GM18873 (cell line): ENCODE data around the gene MTF2.
"Not testable (repeated sequence)": the region's sequence is repeated elsewhere in the genome, so short reads cannot be mapped to it uniquely, and the experiment has no call there.

Experiments
- ATAC-seq: cut with Tn5 transposase; IDR thresholded peaks from one replicate; pipeline ENCODE4 v1.9.1; 2021; ENCODE audit warnings: mild to moderate bottlenecking, moderate library complexity, moderate number of reproducible peaks; ENCODE audit not compliant: unreplicated experiment, low FRiP score

Gene MTF2

DNA sequence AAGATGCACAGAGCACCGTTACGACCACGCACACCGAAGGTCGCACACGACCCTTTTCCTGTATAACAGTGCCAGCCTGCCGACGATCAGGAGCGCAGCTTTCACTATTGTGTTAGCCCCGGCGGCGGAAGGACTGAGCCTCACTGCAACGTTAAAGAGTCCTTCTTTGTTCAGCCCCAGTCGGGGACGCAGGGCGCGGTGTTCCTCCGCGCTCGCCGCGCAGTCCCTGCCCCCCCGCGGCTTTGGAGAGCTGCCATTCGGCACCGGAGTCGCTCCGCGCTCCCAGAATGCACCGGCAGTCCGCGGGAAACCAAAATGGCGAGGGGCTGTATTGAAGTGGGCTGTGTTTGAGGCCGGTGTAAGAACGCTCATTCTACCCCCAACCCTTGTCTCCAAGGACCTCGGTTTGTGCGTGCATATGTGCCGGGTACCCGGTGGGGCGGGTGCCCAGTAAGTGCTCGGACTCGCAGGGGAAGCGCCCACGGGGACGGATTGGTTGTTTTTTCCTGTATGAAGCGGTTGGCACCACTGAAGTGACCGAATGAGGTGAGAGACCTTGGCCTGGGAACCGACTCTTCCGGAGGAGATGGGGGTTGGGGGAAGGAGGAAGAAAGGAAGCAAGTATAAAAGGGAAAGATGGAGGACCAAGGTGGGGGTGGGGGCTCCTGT lies at the start of gene MTF2:
Gene MTF2, plus strand, starts transcription at position 298 of the 669 bp plus-strand sequence. Its CDS starts 244 bp downstream, at position 542.
- ATAC-seq, result peak; percentile 66

DNA sequence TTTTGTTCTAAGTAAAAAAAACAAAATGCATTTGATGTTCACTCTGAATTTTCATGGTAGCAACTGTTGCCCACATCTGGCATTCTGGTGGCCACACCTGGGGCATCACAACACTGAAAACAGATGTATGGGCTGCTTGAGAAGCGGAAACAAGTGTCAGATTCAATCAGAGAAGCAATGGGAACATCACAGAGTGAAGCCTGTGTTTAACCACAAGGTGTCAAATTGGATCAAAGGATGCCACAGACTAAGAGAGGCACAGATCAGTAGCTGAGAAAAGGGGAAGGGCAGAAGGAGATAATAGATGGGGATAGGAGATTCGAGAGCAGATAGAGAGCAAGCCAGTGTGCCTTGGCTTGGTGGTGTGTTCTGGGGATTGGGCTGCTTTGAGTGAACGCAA lies 49.8 kb upstream of the MTF2 start:
- no peak for ATAC-seq

DNA sequence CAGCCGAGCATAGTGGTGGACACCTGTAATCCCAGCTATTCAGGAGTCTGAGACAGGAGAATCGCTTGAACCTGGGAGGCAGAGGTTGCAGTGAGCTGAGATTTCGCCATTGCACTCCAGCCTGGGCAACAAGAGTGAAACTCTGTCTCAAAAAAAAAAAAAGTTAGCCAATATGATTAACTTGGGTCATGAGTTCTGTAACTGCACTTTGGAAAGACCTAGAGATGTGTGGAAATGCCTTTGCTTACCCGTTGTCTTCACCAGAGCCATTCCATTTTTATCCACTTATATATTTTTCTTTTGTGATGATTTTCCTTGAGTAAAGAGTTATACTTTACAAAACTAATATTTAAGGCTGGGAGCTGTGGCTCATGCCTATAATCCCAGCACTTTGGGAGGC lies 48.9 kb upstream of the MTF2 start:
- not testable (repeated sequence) for ATAC-seq

DNA sequence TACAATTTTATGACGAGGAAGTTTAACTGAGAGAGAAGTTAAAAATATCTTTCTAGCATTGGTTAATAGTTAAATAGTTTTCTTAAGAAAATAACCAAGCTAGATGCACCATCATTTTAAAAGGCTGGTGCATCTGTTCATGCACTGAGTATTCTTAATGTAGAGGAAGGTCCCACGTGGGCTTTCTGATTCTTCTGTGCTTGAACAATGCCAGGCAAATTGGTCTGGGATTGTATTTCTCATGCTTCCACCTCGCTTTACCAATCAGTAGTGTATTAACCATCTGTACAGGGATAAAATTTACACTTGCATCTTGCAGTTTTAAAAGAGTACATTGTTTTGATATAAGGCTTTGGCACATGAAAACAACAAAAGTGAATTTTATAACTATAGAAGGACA lies 47.4 kb upstream of the MTF2 start:
- no peak for ATAC-seq

DNA sequence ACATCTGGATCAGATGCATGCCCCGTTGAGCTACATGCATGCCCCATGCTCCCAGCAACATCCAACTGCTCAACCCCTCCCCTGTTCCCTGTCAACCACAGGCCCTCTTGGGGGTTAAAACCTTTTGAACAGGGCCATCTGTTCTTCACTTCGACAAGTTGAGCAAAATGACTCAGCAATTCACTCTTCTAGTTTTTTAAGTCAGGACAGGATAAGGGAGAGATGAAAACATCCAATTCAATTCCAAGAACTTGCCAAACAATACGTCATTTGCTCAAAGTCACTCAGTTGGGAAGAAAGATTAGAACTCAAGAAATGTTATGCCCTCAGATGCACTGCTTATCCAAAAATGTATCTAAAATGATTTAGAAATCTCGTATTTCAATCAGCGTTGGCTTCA lies 46.1 kb upstream of the MTF2 start:
- ATAC-seq, result no peak

DNA sequence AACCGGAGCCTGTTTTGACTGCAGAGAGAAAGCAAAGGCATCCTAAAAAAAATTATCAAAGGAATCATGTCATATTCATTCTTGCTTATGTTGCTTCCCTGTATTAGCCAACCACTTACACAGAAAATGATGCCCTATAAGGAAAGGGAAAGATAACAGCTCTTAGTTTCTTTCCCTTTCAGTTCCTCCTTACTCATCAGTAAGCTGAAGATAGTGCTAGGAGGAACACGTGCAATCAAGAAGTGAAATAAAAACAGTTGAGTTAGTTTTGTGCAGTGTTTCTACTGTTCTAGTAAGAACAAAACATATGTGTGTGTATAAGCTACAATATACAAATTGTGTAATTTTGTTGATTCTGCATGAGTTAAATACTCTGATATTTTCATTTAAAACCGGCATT lies 45.3 kb upstream of the MTF2 start:
- peak; percentile 87 for ATAC-seq

DNA sequence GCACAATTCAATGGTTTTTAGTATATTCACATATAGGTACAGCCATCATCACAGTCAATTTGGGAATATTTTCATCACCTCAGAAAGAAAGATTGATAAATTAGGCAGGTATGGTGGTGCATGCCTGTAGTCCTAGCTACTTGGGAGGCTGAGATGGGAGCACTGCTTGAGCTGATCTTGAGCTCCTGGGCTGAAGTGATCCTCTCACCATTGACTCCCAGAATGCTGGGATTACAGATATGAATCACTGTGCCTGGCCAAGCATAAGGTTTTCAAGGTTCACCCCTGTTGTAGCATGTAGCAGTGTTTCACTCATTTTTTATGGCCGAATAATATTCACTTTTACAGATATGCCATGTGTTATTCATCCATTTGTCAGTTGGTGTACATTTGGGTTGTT lies 44.7 kb upstream of the MTF2 start:
- ATAC-seq, result no peak

DNA sequence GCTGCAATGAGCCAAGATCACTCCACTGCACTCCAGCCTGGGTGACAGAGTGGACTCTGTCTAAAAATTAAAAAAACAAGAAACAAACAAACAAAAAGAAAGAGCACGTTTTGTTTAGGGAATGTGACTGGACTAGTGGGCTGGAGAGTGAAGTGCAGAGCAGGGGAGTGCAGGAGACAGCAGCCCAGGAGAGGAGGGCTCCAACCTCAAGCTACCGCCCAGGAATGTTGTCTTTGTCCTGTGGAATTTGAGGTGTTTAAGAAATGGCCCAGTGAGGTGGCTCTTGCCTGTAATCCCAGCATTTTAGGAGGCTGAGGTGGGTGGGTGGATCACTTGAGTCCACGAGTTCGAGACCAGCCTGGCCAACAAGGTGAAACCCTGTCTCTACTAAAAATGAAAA lies 42.4 kb upstream of the MTF2 start:
- no peak for ATAC-seq

DNA sequence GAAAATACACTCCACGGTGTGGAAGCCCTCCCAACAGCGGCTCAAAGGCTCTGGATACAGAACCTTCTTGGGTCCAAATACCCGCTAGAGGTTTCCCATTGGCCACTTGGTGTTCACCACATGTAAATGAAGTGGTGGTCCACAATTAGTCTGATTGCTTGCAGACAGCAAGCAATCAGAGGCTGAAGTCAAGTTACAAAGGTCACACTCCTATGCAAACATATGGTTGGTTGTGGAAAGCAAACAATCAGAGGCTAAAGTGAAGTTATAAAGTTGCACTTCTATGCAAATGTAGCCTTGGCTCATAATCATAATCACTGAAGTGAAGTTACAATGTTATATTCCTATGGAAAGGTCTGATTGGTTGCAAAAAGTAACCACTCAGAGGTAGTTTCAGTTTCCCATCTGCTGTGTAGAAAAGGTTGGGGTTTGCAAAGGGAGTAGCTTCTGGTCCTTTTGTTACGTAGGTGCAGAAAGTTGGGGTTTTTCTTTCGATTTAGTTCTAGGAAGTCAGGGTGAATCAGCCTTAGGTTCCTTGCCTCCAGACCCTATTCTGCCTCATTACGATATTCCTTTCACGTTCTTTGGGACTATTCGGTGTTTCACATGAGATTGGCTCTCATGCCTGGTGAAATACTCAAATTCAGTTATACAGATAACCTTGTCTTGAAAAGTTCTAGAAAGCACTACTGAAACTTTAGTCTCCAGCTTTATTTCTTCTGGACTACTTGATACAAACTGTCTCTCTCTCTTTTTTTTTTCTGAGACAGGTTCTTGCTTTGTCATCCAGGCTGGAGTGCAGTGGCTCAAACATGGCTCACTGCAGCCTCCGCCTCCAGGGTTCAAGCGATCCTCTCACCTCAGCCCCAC lies 36.7 kb upstream of the MTF2 start:
- peak; percentile 91 for ATAC-seq

DNA sequence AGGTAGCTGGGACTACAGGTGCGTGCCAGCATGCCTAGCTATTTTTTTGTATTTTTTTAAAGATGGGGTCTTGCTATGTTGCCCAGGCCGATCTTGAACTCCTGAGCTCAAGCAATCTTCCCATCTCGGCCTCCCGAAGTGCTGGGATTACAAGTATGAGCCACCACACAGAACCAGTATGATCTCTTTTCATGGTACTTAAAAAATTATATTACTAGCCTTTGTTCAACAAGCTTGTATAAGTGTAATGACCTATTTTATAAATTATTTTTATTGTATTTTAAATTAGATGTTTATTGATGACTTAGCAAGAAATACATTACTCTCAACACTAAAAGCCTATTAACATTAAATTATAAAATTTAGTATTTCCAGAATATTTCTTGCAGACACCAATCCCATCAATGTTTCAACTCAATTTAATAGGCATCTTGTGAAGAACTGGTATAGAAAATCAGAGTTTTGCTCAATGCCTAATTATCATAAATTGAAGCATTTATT lies 36.0 kb upstream of the MTF2 start:
- no peak for ATAC-seq

DNA sequence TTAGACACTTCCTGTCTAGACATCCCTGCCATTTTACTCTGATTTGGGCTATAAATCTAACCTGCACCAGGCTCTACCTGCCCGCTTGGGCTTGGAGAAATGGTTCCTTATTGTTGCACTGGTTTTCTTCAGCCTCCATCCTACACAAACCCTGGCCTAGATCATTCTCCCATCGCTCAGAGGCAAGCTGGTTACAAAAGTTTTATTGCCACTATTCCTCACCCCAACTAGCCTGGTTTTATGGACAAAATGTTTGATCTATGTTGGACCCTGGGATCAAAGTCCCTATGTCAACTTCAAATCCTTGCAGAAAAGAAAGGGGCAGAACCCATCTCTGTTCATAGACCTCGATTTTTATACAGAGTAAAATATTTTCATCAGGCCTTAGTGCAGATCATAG lies 31.5 kb upstream of the MTF2 start:
- ATAC-seq, result no peak

DNA sequence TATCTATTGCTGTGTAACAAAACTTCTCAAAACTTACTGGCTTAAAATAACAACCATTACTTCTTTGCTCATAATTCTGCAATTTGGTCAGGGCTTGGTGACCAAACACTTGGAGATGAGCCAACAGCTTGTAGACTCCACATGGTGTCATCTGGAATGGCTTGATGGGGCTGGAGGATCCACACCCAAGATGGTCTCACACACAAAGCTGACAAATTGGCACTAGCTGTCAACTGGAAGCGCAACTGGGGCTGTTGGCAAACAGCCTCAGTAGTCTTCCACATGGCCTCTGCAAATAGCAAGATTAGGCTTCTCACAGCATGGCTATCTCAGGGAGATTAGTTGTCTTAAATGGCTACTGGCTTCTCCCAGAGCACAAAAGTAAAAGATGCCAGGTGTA lies 27.1 kb upstream of the MTF2 start:
- no peak for ATAC-seq

DNA sequence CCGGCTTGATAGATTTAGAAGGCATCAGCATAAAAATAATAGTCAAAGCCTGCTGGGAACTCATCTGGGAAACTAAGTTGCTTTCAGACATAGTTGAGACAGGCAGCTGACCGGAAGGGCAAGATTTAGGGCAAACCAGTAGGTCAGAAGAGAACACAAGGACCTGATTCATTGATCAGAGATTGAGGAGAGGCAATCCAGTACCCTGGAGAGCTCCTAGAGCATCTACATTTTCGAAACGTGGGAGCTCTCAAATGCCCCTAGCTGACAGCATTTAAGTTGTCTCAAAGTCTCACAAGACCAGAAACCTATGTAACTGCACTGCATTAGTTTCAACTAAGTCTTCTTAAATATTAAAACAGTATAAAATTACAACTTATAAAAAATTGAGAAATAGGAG lies 22.9 kb upstream of the MTF2 start:
- ATAC-seq, result no peak

DNA sequence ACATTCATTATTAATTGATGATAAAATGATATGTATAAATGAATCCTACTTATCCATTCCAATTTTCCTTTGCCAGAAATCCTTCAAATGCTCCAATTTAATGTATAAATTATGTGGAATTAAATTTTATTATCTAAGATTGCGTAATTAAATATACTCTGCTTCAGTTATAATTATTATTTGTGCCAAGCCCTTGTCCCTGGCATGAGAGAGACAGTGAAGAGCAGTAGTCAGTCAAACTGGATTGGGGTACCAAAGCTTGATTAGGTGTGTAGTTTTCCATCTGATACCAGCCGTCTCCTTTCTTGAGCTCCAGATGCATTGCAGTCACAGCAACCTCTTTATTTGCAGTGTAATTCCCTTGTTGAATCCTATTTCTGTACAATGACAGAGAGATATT lies 22.4 kb upstream of the MTF2 start:
- no peak for ATAC-seq

DNA sequence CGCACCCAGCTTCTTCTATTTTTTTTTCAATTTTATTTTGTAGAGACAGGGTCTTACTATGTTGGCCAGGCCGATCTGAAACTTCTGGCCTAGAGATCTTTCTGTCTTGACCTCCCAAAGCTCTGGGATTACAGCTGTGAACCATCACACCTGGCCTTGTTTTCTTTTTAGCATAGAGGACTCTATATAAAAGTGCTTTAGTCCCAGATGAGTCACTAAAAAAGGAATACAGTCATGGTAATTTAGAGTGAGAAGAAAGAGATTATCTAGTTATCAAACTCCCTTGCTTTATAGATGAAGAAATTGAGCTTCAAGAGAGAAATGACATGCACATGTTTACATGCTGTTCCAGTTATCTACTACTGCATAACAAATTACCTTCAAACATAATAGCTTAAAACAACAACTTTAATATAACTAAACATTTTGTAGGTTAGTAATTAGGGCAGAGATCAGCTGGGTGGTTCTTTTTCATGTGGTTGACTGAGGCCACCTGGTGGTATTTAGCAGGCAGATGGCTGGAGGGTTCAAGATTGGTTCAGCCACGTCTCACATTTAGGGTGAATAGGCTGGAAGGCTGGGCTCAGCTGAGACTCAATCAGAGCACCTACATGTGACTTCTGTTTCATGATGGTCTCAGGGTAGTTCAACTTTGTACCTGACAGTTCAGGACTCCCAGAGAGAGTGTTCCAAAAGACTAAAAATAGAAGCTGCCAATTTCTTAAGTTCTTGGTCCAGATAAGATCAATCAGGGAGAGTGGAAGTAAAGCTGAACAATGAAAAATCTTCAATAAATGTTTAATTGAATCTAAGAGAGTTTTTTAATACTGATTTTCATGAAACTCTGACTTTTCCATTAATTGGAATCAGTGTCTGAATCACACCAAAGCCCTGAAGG lies 16.9 kb upstream of the MTF2 start:
- ATAC-seq, result peak; percentile 64

DNA sequence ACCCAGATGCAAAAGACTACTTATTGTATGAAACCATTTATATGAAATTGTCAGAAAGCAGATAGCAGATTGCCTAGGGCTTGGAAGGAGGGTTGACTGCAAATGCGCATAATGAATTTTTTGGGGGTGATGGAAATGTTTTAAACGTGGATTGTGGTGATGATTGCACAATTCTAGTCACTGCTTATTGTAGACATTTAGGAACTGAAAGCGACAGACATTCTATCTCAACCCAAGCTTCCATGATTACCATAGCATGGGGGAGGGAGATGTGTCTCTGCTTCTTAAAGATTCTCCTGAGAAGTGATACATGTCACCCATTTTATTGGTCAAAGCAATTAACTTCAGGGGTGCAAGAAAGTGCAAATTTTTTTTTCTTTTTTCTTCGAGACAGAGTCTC lies 2.8 kb upstream of the MTF2 start:
- ATAC-seq, result no peak

DNA sequence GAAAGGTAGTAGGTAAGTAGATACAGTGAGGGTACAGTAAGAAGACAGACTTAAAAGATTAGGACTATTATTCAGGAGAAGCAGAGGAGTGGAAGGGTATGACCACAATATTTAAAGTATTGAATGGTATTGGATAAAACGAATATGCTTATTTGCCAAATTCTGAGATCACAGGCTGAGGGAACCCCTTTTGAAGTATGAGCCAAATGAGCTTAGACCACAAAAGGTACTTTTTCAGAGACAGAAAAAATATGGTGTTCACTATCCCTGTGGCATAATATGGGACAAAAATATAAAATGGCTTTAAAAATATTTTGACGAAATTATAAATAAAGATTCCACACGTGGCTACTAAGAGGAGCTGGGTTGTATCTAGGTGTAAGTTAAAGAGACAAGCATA lies 880 bp upstream of the MTF2 start:
- ATAC-seq, result no peak

DNA sequence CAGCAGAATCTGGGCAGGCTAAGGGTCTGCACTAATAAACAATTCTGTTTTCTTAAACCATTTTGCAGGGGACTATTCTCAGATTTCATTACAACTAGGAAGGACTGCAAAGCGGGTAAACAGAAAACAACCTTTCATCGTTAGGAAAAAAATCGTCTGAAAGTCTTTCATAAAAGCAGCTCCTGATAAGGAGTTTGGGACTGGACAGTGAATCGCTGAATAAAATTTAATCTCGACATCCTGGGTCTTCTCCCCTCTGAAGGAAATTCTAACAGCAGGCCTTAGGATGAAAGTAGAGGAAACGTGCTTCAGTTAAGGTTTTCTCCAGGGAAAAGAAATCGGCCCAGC lies 471 bp upstream of the MTF2 start:
- ATAC-seq, result no peak

DNA sequence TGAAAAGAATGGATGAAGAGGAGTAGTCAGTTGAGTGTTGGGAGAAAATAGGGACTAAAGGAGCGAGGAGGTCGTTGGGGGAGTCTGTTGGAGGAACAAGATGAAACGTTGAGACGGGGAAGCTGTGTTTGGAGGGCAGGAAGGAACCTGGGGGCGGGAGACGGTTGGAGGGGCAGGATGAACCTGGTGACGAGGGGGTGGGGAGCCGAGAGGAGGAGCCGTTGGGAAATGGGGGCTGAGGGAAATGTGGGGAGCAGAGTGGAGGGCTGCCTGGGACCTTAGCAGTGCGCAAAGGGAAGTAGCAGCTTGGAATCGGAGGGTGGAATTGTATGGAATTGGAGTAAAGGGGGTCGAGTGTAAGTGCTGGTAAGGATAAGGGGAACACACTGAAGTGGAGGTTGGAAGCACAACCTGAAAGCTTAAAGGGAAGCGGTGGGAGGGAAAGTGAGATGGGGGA lies 630 bp downstream of the MTF2 start:
- no peak for ATAC-seq

DNA sequence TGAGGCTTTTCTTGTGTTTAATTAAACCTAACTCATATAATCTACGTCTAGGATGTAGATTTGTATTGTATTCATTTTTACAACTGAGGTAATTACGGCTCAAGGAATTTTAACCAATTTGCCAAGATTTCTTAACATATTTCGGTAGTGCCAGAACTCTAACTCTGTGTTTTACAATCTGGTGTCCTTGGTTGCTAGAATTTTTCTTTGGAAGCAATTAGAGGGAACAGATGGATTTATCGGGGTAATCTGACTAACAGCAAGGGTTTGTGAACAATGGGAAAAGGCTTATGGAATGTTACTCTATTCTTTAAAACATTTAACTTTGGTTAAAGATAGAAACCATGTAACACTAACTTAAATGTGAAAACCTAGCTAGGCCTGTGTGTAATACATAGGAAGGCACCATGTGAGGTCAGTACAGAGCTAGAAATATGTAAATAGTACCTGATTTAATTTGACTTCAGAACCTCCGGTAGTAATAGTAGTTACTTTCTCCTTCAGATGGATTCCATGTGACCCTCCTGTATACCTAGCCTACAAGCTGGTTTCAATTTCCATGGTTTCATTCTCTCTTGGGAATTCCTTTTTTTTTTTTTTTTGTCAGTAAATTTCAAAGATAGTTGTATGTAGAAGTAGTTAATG lies 1.2 kb downstream of the MTF2 start:
- ATAC-seq, result peak; percentile 74
